SK-N-MC (cell line): ENCODE measurements around the gene NAA15.

Experiments
- DNase-seq: peaks from one replicate; pipeline ENCODE4 v3.0.0-alpha.2; 2011; ENCODE audit warnings: low read depth, low spot score
- H3K27ac ChIP-seq: fragments of 200-600 bp; sonication (generic); 2 replicates; pipeline ENCODE4 v1.5.1; 2016; ENCODE audit warnings: mixed run types
- H3K36me3 ChIP-seq: fragments of 200-600 bp; sonication (generic); 2 replicates; pipeline ENCODE4 v1.6.1; 2017; ENCODE audit warnings: antibody characterized with exemption, low read length, mixed read lengths; ENCODE audit not compliant: insufficient read depth
- H3K4me3 ChIP-seq: fragments of 200-600 bp; sonication (generic); 2 replicates; pipeline ENCODE4 v1.5.1; 2016
- H3K9ac ChIP-seq: fragments of 200-600 bp; sonication (generic); 2 replicates; pipeline ENCODE4 v1.8.0; 2017; ENCODE audit warnings: mixed run types, mixed read lengths; ENCODE audit not compliant: insufficient read length
- H3K9me3 ChIP-seq: fragments of 200-600 bp; sonication (generic); 2 replicates; pipeline ENCODE4 v1.6.1; 2017; ENCODE audit warnings: low read depth, mild to moderate bottlenecking, antibody characterized with exemption, low read length, moderate library complexity, mixed read lengths
- EZH2 ChIP-seq: fragments of 200-600 bp; sonication (generic); IDR thresholded peaks from one replicate; pipeline ENCODE4 v1.6.1; 2017; ENCODE audit warnings: antibody characterized with exemption
- FOXP2 ChIP-seq: optimal IDR thresholded peaks from 2 replicates; pipeline ENCODE3; 2011; ENCODE audit warnings: mild to moderate bottlenecking, moderate library complexity; ENCODE audit not compliant: insufficient read depth; ENCODE audit errors: extremely low read length, control extremely low read depth
- POLR2AphosphoS5 ChIP-seq: IDR thresholded peaks from 2 replicates; pipeline ENCODE4 v1.6.1; 2012; ENCODE audit warnings: mild to moderate bottlenecking, low read depth, low read length, borderline replicate concordance

NAA15 gene

GRCh38 chr4:139368998-139369397 lies 67.7 kb downstream of the NAA15 start:
- H3K36me3 ChIP-seq, result peaks cover 93% of the 10 kb centered on the region
- TF ChIP-seq FOXP2 (no peak), EZH2 (no peak), POLR2AphosphoS5 (no peak)

GRCh38 chr4:139374251-139374650 lies 72.9 kb downstream of the NAA15 start:
- H3K4me3 ChIP-seq, result no peak overlapping the region
- H3K36me3 ChIP-seq, result peaks cover 90% of the 10 kb centered on the region

More at GRCh38 chr4:139368998-139369397, 67.7 kb downstream of the NAA15 start:
- Histone ChIP-seq H3K27ac (no peak overlapping the region), H3K9me3 (no peaks in the 10 kb centered on the region), H3K4me3 (no peak overlapping the region), H3K9ac (no peak overlapping the region)
- no peak for DNase-seq

DNA sequence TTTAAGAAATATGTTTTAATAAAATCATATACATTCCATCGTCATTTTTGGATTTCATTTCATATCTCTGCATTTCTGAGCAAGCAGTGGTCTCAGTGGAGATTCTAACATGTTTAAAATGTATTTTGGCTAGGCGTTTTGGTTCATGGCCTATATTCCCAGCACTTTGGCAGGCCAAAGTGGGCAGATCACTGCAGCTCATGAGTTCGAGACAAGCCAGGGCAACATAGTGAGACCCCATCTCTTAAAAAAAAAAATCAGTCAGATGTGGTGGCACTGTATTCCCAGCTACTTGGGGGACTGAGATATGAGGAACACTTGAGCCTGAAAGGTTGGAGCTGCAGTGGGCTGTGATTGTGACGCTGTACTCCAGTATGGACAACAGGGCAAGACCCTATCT lies 85.1 kb downstream of the NAA15 start:
- no peak overlapping the region for H3K4me3 ChIP-seq
- no peak for TF ChIP-seq FOXP2
- no peaks in the 10 kb centered on the region for H3K9me3 ChIP-seq
- H3K9ac ChIP-seq, result no peak overlapping the region
- no peak overlapping the region for H3K27ac ChIP-seq
- peaks cover 96% of the 10 kb centered on the region for H3K36me3 ChIP-seq
- DNase-seq, result no peak

More at GRCh38 chr4:139374251-139374650, 72.9 kb downstream of the NAA15 start:
- no peak overlapping the region for H3K9ac ChIP-seq
- H3K27ac ChIP-seq, result no peak overlapping the region
- H3K9me3 ChIP-seq, result no peaks in the 10 kb centered on the region
- DNase-seq, result no peak
- no peak for TF ChIP-seq FOXP2
- no peak for TF ChIP-seq POLR2AphosphoS5
- no peak for TF ChIP-seq EZH2

- H3K27ac ChIP-seq, result no peak overlapping the region
- no peaks in the 10 kb centered on the region for H3K9me3 ChIP-seq
- H3K36me3 ChIP-seq, result peaks cover 99% of the 10 kb centered on the region
- H3K4me3 ChIP-seq, result no peak overlapping the region
- no peak for DNase-seq
- TF ChIP-seq FOXP2 (no peak), POLR2AphosphoS5 (no peak), EZH2 (no peak)
- no peak overlapping the region for H3K9ac ChIP-seq
These were observed 87.8 kb downstream of the NAA15 start for GRCh38 chr4:139389102-139389501.

- H3K9ac ChIP-seq, result no peak overlapping the region
- TF ChIP-seq EZH2 (no peak), POLR2AphosphoS5 (no peak)
- DNase-seq, result no peak
- H3K9me3 ChIP-seq, result no peaks in the 10 kb centered on the region
- H3K27ac ChIP-seq, result no peak overlapping the region; the same call in 1 of the 2 replicates
- H3K36me3 ChIP-seq, result peaks cover 99% of the 10 kb centered on the region
- no peak overlapping the region for H3K4me3 ChIP-seq
These were observed 88.7 kb downstream of the NAA15 start for GRCh38 chr4:139389991-139390390.

DNA sequence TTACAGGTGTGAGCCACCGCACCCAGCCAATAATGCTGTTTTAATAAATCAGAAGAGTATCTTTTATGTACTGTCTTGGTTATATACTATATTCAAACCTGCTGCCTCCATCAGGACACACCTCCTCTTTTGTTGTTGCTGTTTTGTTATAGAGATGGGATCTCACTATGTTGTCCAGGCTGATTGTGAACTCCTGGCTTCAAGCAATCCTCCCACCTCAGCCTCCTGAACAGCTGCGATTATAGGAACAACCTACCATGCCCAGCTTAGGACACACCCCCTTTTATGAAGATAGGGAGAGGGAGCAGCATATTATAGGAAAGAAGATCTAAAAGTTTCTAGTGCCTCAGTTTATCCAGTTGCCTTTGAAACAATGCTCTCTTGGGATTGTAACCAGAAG lies 90.4 kb downstream of the NAA15 start:
- H3K9me3 ChIP-seq, result no peaks in the 10 kb centered on the region
- no peak for DNase-seq
- no peak overlapping the region for H3K9ac ChIP-seq
- H3K36me3 ChIP-seq, result peaks cover 97% of the 10 kb centered on the region
- H3K4me3 ChIP-seq, result no peak overlapping the region
- H3K27ac ChIP-seq, result no peak overlapping the region
- TF ChIP-seq EZH2, result no peak
- TF ChIP-seq FOXP2, result no peak
- no peak for TF ChIP-seq POLR2AphosphoS5

- H3K36me3 ChIP-seq, result peaks cover 90% of the 10 kb centered on the region
- TF ChIP-seq POLR2AphosphoS5 (no peak), EZH2 (no peak), FOXP2 (no peak)
These were observed 91.5 kb downstream of the NAA15 start for GRCh38 chr4:139392797-139393196.

DNA sequence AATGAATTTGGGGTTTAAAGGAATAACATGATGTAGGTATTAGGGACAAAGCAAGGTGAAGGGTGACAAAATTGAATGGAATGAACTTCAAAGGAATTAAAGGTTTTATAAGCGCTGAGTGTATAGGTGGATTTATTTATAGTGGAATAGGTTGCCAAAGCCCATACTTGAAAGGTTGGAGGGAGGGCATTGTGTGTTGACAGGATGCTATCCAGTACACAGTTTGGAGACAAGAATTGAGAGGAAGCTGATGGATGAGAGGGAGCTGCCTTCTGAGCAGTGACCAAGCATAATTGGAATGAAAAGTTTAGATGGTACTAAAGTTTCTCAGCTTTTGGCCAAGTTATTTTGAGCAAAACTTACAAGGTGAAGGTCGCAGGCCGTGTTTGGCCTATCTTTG lies 100.1 kb downstream of the NAA15 start:
- Histone ChIP-seq H3K4me3 (no peak overlapping the region), H3K36me3 (peaks cover 18% of the 10 kb centered on the region), H3K9ac (no peak overlapping the region), H3K9me3 (no peaks in the 10 kb centered on the region), H3K27ac (no peak overlapping the region)
- DNase-seq, result no peak
- TF ChIP-seq POLR2AphosphoS5, result 0 out of 2 replicates have a peak, but pooled peaks have one; percentile 39
- no peak for TF ChIP-seq EZH2

More at GRCh38 chr4:139392797-139393196, 91.5 kb downstream of the NAA15 start:
- Histone ChIP-seq H3K27ac (no peak overlapping the region), H3K4me3 (no peak overlapping the region), H3K9ac (no peak overlapping the region), H3K9me3 (no peaks in the 10 kb centered on the region)
- no peak for DNase-seq

GRCh38 chr4:139402436-139402835 lies 101.1 kb downstream of the NAA15 start:
- Histone ChIP-seq H3K36me3 (peaks cover 11% of the 10 kb centered on the region), H3K4me3 (no peak overlapping the region), H3K27ac (peak overlapping the region; percentile 47; the same call in 1 of the 2 replicates), H3K9me3 (no peaks in the 10 kb centered on the region), H3K9ac (no peak overlapping the region)
- DNase-seq, result no peak
- TF ChIP-seq FOXP2 (no peak), POLR2AphosphoS5 (0 out of 2 replicates have a peak, but pooled peaks have one; percentile 12), EZH2 (no peak)
